MCF 10A (cell line): ENCODE results near the gene ADAMTS2. TPM values are rescaled to one million over a fixed set of nuclear protein-coding genes. Genes with fewer than 3 reads are reported as not detected.

Source experiments
- BruUV-seq: library from RNA; stranded (reverse); fragments of 400-500 nt; replicated peaks from 2 replicates; lab custom pipeline; 2021; lab: Mats Ljungman, UMichigan
- CTCF ChIA-PET: fragments of 300-600 bp; sonication (Branson Sonifier 250); formaldehyde crosslinking; extraction: SDS; loops from one replicate; lab custom pipeline; 2021; ENCODE audit warnings: antibody characterized with exemption, inconsistent platforms; lab: Yijun Ruan, JAX
- POLR2A ChIA-PET: fragments of 300-600, 350-650 bp; sonication (Branson Sonifier 250); formaldehyde crosslinking; extraction: SDS; loops from one replicate; lab custom pipeline; 2020; ENCODE audit warnings: antibody characterized with exemption, inconsistent platforms; lab: Yijun Ruan, JAX
- DNase-seq: peaks from one replicate; pipeline ENCODE4 v3.0.0-alpha.2; 2018; ENCODE audit not compliant: unreplicated experiment
- H3K27ac Mint-ChIP-seq: one replicate; pipeline ENCODE4 v1.8.0; 2022; ENCODE audit warnings: mild to moderate bottlenecking, low read depth, mixed read lengths; ENCODE audit not compliant: unreplicated experiment
- H3K27me3 Mint-ChIP-seq: one replicate; pipeline ENCODE4 v1.8.0; 2022; ENCODE audit warnings: mixed read lengths; ENCODE audit not compliant: insufficient read depth, unreplicated experiment
- H3K36me3 Mint-ChIP-seq: one replicate; pipeline ENCODE4 v1.8.0; 2022; ENCODE audit warnings: mild to moderate bottlenecking, moderate library complexity, mixed read lengths; ENCODE audit not compliant: insufficient read depth, unreplicated experiment
- H3K4me1 Mint-ChIP-seq: one replicate; pipeline ENCODE4 v1.8.0; 2022; ENCODE audit warnings: mixed read lengths; ENCODE audit not compliant: insufficient read depth, unreplicated experiment
- H3K4me3 Mint-ChIP-seq: one replicate; pipeline ENCODE4 v1.8.0; 2022; ENCODE audit warnings: mild to moderate bottlenecking, moderate library complexity, mixed read lengths; ENCODE audit not compliant: unreplicated experiment
- H3K9me3 Mint-ChIP-seq: one replicate; pipeline ENCODE4 v1.8.0; 2022; ENCODE audit warnings: mixed read lengths; ENCODE audit not compliant: unreplicated experiment
- intact Hi-C: fragments of 100-400 bp; cut with micrococcal nuclease; formaldehyde crosslinking; loops from 2 replicates; pipeline ENCODE4 v1.14.1; 2022
- total RNA-seq: library from RNA; stranded (reverse); gene quantifications from 2 replicates; pipeline ENCODE4 v1.2.3, GENCODE V29; 2022
- TF ChIP-seq, protein P1 (sequence below): fragments of 200-600 bp; IDR thresholded peaks from one replicate; pipeline ENCODE4 v1.8.0; 2022; ENCODE audit warnings: antibody characterized with exemption, mild to moderate bottlenecking; ENCODE audit not compliant: unreplicated experiment

Gene ADAMTS2
- total RNA-seq, 1 experiment from 2014 or later: not detected

DNA sequence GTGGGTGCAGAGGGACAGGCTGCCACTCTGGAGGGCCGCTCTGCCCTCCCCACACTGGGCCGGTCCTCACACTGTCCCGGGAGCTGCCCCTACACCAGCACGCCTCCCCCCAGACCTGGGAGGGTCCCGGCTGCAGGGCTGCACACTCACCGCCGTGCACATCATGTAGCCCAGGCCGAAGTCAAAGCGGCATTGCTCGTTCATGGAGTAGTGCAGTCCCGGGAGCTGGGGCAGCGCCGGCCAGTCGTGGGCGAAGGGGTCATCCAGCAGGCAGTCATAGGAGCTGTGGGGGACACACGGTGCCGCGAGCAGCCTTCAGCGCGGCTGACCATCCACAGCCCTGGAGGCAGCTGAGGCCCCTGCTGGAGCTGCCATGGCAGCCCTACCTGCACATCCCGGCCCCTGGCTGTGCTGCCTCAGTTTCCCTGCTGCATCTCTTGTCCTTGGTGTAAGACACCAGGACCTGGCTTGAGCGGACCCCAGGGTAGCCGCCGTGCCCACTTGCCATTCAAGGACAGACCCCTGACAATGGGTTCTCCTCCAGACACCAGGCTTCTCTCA is 191.8 kb downstream of the ADAMTS2 start:
- H3K4me1 Mint-ChIP-seq: peaks cover 4% of the 10 kb centered on the region
- ChIA-PET CTCF (interaction anchor here (0.6 to 0.8 kb wide), 2 partner anchors 14 to 67 kb away, joined by 3 read pairs; no protein-coding TSS in a partner anchor), POLR2A (no interaction called here)
- no TSS peak for BruUV-seq
- no peak overlapping the region for H3K27ac Mint-ChIP-seq
- H3K36me3 Mint-ChIP-seq: no peaks in the 10 kb centered on the region
- TF ChIP-seq, protein P1, sequence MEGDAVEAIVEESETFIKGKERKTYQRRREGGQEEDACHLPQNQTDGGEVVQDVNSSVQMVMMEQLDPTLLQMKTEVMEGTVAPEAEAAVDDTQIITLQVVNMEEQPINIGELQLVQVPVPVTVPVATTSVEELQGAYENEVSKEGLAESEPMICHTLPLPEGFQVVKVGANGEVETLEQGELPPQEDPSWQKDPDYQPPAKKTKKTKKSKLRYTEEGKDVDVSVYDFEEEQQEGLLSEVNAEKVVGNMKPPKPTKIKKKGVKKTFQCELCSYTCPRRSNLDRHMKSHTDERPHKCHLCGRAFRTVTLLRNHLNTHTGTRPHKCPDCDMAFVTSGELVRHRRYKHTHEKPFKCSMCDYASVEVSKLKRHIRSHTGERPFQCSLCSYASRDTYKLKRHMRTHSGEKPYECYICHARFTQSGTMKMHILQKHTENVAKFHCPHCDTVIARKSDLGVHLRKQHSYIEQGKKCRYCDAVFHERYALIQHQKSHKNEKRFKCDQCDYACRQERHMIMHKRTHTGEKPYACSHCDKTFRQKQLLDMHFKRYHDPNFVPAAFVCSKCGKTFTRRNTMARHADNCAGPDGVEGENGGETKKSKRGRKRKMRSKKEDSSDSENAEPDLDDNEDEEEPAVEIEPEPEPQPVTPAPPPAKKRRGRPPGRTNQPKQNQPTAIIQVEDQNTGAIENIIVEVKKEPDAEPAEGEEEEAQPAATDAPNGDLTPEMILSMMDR: no peak
- intact Hi-C loops: no loop called here
- DNase-seq: no peak
- H3K9me3 Mint-ChIP-seq: peaks cover 27% of the 10 kb centered on the region
- H3K4me3 Mint-ChIP-seq: no peak overlapping the region
- H3K27me3 Mint-ChIP-seq: no peaks in the 10 kb centered on the region

DNA sequence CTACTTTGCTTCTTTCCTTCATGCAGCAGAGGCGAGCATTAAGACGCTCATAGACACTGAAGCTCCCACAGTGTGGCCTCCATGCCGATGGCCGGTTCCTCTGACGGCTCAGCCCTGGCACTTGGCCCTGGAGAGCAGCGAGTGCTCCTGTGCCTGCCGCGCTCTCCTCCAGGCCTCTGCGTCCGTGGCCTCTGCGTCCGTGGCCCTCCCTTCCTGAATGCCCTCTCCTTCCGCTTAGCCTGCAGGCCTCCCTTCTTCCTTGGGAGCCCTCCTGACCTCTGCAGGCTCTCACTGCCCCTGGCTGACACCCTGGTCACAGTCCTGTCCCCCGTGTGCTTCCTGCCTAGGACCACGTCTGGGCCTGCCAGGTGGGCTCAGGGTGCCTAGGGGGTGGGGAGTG is 192.3 kb downstream of the ADAMTS2 start:
- Mint-ChIP-seq H3K27me3 (no peaks in the 10 kb centered on the region), H3K27ac (no peak overlapping the region), H3K36me3 (no peaks in the 10 kb centered on the region), H3K9me3 (peaks cover 27% of the 10 kb centered on the region), H3K4me3 (no peak overlapping the region), H3K4me1 (peaks cover 5% of the 10 kb centered on the region)
- CTCF ChIA-PET: no interaction called here
- POLR2A ChIA-PET: no interaction called here
- TF ChIP-seq, protein P1: no peak
- BruUV-seq: no TSS peak
- intact Hi-C loops: no loop called here
- DNase-seq: no peak

DNA sequence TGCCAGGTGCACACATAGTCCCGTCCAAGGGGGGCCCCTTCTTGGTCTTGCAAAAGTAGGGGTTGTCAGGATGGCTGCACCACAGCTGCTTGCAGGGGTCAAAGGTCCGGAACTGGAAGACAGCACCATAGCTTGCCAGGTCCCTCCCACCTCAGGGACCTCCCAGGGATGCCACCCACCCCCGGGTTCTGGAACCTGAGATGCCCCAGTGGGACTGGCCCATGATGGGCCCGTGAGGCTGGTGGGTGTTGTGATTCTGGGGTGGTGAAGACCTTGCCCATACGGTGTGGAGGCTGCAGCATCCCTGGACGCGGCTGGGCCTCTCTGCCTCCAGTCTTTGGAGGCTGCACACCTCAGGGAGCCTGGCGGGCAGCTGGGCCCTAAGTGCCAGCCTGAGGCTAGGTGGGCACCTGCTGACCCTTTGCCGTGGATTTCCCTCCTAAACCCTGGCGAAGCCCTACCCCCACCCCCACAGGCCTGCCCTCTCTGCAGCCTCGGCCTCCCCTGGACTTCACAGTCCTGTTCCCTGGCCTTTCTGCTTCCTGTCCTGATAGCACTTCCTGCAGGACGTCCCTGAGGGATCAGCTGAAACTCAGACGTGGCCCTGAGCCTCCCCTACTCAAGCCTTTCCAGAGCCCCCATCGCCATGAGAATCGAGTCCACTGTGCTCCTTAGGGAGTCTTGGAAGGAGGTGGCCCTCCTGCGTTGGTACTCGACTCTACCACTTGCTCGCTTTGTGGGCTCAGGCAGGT is 192.9 kb downstream of the ADAMTS2 start:
- TF ChIP-seq, protein P1: no peak
- Mint-ChIP-seq H3K4me1 (peaks cover 5% of the 10 kb centered on the region), H3K9me3 (peaks cover 32% of the 10 kb centered on the region), H3K36me3 (no peaks in the 10 kb centered on the region), H3K4me3 (no peak overlapping the region), H3K27me3 (no peaks in the 10 kb centered on the region), H3K27ac (no peak overlapping the region)
- intact Hi-C loops: no loop called here
- ChIA-PET CTCF (no interaction called here), POLR2A (no interaction called here)
- DNase-seq: no peak
- no TSS peak for BruUV-seq

DNA sequence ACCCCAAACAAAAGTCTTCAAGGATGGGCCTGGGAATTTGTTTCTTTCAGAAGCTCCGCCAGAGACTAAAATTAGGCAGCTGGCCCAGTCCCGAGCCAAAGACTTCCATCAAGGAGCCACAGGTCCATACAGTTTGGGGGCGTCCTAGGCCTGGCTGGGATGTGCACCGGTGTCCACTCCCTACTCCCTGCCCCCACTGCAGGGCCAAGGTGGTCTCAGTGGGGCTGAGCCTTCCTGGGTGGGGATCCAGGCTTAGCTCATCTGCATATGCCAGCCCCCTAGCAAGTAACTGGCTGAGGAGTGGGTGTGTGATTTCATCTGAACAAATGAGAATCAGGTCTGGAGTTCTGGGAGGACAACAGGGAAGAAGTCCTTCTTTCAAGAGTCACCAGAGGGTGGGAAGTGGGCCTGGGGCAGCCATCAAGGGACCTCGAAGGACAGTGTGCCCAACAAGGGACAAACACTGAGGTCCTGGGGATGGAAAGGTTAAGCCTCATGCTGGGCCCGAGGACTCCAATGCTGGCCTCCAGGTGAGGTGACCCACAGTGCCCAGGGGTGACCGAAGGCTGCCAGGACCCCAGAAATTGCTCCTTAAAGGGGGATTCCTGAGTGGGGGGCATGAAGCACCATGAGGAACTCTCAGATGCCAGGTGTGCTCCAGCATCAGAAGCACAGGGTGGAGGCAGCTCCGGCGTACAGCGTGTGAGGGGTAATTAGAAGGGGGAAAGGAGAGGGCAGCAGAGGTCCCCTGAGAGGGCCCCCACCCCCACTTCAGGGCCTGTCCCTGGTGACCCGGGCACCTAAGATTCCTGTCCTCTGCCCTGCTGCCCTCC is 193.8 kb downstream of the ADAMTS2 start:
- TF ChIP-seq, protein P1: no peak
- Mint-ChIP-seq H3K27ac (no peak overlapping the region), H3K4me1 (peaks cover 5% of the 10 kb centered on the region), H3K4me3 (no peak overlapping the region), H3K9me3 (peaks cover 29% of the 10 kb centered on the region), H3K36me3 (no peaks in the 10 kb centered on the region), H3K27me3 (no peaks in the 10 kb centered on the region)
- intact Hi-C loops: no loop called here
- no TSS peak for BruUV-seq
- DNase-seq: no peak
- ChIA-PET POLR2A (no interaction called here), CTCF (interaction anchor here (0.5 kb wide), 1 partner anchor 179 kb away, joined by 3 read pairs; no protein-coding TSS in a partner anchor)
